HG03457 (cell line): ENCODE data around the gene ACKR1.

ENCODE experiments used
- ATAC-seq: cut with Tn5 transposase; IDR thresholded peaks from one replicate; pipeline ENCODE4 v1.9.1; 2021; ENCODE audit warnings: moderate number of reproducible peaks; ENCODE audit not compliant: unreplicated experiment

The ACKR1 gene

GRCh38 chr1:159218649-159219636 is 14.3 kb downstream of the ACKR1 start:
- ATAC-seq: no peak

DNA sequence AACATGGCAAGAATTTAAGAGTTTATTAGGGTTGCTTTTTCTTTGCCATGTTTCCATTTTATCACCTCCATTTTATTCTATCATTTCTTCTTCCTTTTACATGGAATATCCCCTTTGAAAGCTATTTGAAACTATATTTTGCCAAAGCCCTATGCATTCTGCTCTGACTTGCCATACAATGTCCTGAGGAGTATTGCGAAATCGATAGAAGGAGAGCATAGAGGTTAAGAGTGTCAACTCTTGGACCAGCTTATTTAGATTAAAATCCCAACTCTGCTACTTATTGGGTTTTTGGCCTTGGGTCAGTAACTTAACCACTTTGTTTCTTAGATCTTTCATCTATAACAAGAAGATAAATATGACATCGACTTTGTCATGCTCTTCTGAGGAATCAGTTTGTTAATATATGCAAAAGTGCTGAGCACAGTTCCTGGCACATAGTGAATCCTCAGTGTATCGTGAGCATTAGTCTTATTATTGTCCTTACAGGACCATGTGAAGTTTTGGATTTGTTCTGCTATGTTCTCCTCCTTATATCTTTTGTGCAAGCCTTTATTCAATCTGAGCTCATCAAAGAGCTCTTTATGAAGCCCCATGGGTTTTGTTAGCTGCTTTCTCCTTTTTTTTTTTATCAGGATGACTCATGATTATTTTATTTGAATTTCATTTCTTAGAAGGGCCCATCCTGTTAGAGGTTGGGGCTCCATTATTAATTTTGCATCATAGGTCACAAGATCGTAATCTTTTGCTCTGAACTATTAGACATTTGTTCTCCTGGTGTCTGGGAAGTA is 17.6 kb downstream of the ACKR1 start:
- no peak for ATAC-seq

- ATAC-seq: no peak
Measured at GRCh38 chr1:159223004-159223403, 18.3 kb downstream of the ACKR1 start.

DNA sequence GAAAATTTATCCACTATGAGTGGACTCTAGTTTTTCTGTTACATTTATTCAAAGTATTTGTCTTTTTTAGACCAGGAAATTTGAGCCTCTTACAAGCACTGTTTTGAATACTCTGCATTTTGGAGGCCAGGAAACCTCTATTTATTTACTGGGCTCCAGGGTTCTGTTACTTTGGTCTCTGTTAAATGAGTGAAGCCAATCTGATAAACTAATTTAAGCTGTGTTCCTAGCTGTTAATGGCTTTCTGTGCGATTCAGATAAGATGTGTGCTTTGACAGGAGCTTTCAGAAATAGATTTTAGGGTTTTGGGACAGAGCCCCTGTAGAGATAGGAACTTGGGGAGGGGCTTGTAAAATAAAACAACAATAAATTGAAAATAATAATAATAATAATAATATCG is 23.9 kb downstream of the ACKR1 start:
- ATAC-seq: no peak

GRCh38 chr1:159229260-159229885 is 24.7 kb downstream of the ACKR1 start:
- no peak for ATAC-seq

DNA sequence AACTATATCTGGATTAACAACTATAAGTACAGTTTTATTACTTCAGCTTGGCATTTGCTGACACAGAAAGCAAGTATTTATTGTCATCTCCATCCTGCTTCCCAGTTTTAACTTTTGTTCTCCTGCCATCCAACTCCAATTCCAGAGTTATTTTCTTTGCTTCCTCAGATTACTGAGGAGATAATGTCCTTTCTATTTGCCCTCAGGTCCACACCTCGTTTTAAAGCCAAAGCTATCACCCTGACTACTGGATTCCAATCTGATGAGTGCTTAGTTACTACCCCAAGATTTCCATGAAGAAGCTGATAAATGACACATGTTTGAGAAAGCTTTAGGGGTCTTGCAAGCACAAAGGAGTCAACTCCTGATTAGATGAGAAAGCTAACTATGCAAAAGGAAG is 25.2 kb downstream of the ACKR1 start:
- ATAC-seq: no peak

GRCh38 chr1:159239551-159240220 is 35.0 kb downstream of the ACKR1 start:
- no peak for ATAC-seq

GRCh38 chr1:159247266-159247665 is 42.6 kb downstream of the ACKR1 start:
- no peak for ATAC-seq

GRCh38 chr1:159248311-159248710 is 43.6 kb downstream of the ACKR1 start:
- no peak for ATAC-seq

GRCh38 chr1:159250638-159251216 is 46.1 kb downstream of the ACKR1 start:
- no peak for ATAC-seq
